ENCODE data around the gene CDC42EP1.
A peak's percentile ranks its signal among the peaks of the same experiment; 100 is the strongest.
"Not testable (repeated sequence)": the region's sequence is repeated elsewhere in the genome, so short reads cannot be mapped to it uniquely, and the experiment has no call there.

Gene CDC42EP1

GRCh38 chr22:37571992-37572373 is 11.7 kb downstream of the CDC42EP1 start:
- no peak overlapping the region for H3K4me3 ChIP-seq (ENCODE audit: low read length)
- H3K27ac ChIP-seq (ENCODE audit: low read length): no peak overlapping the region
- no peaks in the 10 kb centered on the region for H3K27me3 ChIP-seq (ENCODE audit: control insufficient read depth, insufficient read depth, low read length)
- H3K9me3 ChIP-seq (ENCODE audit: control insufficient read depth, low read depth, low read length): no peaks in the 10 kb centered on the region
- peaks cover 11% of the 10 kb centered on the region for H3K4me1 ChIP-seq (ENCODE audit: control insufficient read depth, low read depth, low read length)
- H3K9ac ChIP-seq (ENCODE audit: low read length): no peak overlapping the region
- H3K36me3 ChIP-seq (ENCODE audit: control insufficient read depth, low read depth, low read length): no peaks in the 10 kb centered on the region

DNA sequence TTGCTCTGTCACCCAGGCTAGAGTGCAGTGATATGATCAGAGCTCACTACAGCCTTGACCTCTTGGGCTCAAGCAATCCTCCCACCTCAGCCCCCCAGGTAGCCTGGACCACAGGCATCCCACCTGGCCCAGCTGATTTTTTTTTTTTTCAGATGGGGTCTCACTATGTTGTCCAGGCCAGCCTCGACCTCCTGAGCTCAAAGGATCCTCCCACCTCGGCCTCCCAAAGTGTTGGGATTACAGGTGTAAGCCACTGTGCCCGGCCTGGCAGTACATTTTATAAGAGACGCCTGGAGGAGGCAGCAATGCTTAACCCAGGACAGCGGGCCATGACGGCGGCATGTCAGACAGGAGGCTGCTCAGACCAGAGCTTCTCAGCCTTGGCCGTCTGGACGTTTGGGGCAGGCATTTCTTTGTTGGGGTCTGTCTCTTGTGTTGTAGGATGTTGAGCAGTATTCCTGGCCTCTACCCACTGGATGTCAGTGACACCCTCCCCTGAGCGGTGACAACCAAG is 15.3 kb downstream of the CDC42EP1 start:
- Histone ChIP-seq H3K4me3 (ENCODE audit: low read length) (no peak overlapping the region), H3K4me1 (ENCODE audit: control insufficient read depth, low read depth, low read length) (no peaks in the 10 kb centered on the region), H3K27me3 (ENCODE audit: control insufficient read depth, insufficient read depth, low read length) (no peaks in the 10 kb centered on the region), H3K27ac (ENCODE audit: low read length) (no peak overlapping the region), H3K9me3 (ENCODE audit: control insufficient read depth, low read depth, low read length) (no peaks in the 10 kb centered on the region), H3K36me3 (ENCODE audit: control insufficient read depth, low read depth, low read length) (no peaks in the 10 kb centered on the region), H3K9ac (ENCODE audit: low read length) (no peak overlapping the region)

GRCh38 chr22:37578002-37578401 is 17.7 kb downstream of the CDC42EP1 start:
- Histone ChIP-seq H3K27ac (ENCODE audit: low read length) (no peak overlapping the region), H3K4me3 (ENCODE audit: low read length) (no peak overlapping the region), H3K9me3 (ENCODE audit: control insufficient read depth, low read depth, low read length) (no peaks in the 10 kb centered on the region), H3K27me3 (ENCODE audit: control insufficient read depth, insufficient read depth, low read length) (no peaks in the 10 kb centered on the region), H3K4me1 (ENCODE audit: control insufficient read depth, low read depth, low read length) (no peaks in the 10 kb centered on the region), H3K36me3 (ENCODE audit: control insufficient read depth, low read depth, low read length) (no peaks in the 10 kb centered on the region), H3K9ac (ENCODE audit: low read length) (no peak overlapping the region)

- Histone ChIP-seq H3K27ac (ENCODE audit: low read length) (no peak overlapping the region), H3K9me3 (ENCODE audit: control insufficient read depth, low read depth, low read length) (no peaks in the 10 kb centered on the region), H3K9ac (ENCODE audit: low read length) (no peak overlapping the region), H3K27me3 (ENCODE audit: control insufficient read depth, insufficient read depth, low read length) (no peaks in the 10 kb centered on the region), H3K36me3 (ENCODE audit: control insufficient read depth, low read depth, low read length) (no peaks in the 10 kb centered on the region), H3K4me1 (ENCODE audit: control insufficient read depth, low read depth, low read length) (peaks cover 3% of the 10 kb centered on the region), H3K4me3 (ENCODE audit: low read length) (no peak overlapping the region)
These were observed 21.2 kb downstream of the CDC42EP1 start for GRCh38 chr22:37581504-37581903.

DNA sequence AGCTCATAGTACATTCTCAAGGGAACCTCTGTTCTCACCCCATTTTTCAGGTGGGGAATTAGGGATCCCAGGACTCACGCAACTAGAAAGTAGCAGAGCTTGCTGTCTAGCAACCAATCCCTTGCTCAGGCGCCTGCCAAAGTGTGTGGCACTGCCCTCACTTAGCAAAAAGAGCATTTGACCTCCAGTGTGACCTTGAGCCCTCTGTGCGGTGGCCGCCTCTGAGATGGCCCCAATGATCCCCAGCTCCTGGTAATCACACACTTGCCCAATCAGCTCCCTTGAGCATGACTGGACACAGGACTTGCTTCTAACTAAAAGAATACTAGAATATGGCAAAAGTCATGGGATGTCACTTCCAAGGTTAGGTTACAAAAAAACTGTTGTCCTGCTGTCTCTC is 22.2 kb downstream of the CDC42EP1 start:
- H3K4me3 ChIP-seq (ENCODE audit: low read length): no peak overlapping the region
- no peak overlapping the region for H3K9ac ChIP-seq (ENCODE audit: low read length)
- H3K9me3 ChIP-seq (ENCODE audit: control insufficient read depth, low read depth, low read length): no peaks in the 10 kb centered on the region
- no peak overlapping the region for H3K27ac ChIP-seq (ENCODE audit: low read length)
- peaks cover 3% of the 10 kb centered on the region for H3K4me1 ChIP-seq (ENCODE audit: control insufficient read depth, low read depth, low read length)
- H3K27me3 ChIP-seq (ENCODE audit: control insufficient read depth, insufficient read depth, low read length): no peaks in the 10 kb centered on the region
- no peaks in the 10 kb centered on the region for H3K36me3 ChIP-seq (ENCODE audit: control insufficient read depth, low read depth, low read length)

GRCh38 chr22:37588546-37589215 is 28.4 kb downstream of the CDC42EP1 start:
- Histone ChIP-seq H3K27ac (ENCODE audit: low read length) (no peak overlapping the region), H3K4me1 (ENCODE audit: control insufficient read depth, low read depth, low read length) (peaks cover 3% of the 10 kb centered on the region), H3K9ac (ENCODE audit: low read length) (no peak overlapping the region)

DNA sequence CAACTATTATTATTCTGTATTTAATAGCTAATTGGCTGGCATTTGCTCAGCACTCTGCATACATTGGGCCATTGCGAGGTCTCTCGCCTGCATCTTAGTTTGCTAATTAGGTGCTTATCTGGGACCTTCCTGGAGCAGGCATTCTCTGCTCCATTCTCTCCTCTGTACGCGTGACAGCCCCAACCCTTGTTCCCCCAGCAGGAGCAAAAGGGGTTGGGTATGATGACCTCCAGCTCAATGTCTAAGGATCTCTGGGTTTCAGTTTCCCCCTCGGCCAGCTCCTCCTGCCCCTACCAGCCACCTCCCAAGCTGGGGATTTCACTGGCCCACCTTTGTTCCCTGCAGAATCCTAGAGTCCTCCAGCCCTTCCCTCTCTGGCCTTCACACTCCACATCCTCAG is 29.4 kb downstream of the CDC42EP1 start:
- H3K4me3 ChIP-seq (ENCODE audit: low read length): no peak overlapping the region
- no peaks in the 10 kb centered on the region for H3K36me3 ChIP-seq (ENCODE audit: control insufficient read depth, low read depth, low read length)
- H3K9me3 ChIP-seq (ENCODE audit: control insufficient read depth, low read depth, low read length): no peaks in the 10 kb centered on the region
- H3K27ac ChIP-seq (ENCODE audit: low read length): no peak overlapping the region
- peaks cover 3% of the 10 kb centered on the region for H3K4me1 ChIP-seq (ENCODE audit: control insufficient read depth, low read depth, low read length)
- H3K27me3 ChIP-seq (ENCODE audit: control insufficient read depth, insufficient read depth, low read length): no peaks in the 10 kb centered on the region
- no peak overlapping the region for H3K9ac ChIP-seq (ENCODE audit: low read length)

More at GRCh38 chr22:37588546-37589215, 28.4 kb downstream of the CDC42EP1 start:
- no peaks in the 10 kb centered on the region for H3K9me3 ChIP-seq (ENCODE audit: control insufficient read depth, low read depth, low read length)
- no peaks in the 10 kb centered on the region for H3K36me3 ChIP-seq (ENCODE audit: control insufficient read depth, low read depth, low read length)
- H3K27me3 ChIP-seq (ENCODE audit: control insufficient read depth, insufficient read depth, low read length): no peaks in the 10 kb centered on the region
- H3K4me3 ChIP-seq (ENCODE audit: low read length): no peak overlapping the region

DNA sequence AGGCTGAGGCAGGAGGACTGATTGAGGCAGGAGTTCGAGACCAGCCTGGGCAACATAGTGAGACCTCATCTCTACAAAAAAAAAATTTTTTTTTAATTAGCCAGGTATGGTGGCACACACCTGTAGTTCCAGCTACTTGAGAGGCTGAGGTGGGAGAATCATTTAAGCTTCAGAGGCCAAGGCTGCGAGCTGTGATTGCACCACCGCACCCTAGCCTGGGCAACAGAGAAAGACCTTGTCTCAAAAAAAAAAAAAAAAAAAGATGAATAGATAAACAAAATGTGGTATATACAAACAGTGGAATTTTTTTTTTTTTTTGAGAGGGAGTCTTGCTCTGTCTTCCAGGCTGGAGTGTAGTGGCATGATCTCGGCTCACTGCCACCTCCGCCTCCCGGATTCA is 30.8 kb downstream of the CDC42EP1 start:
- not testable (repeated sequence) for H3K4me3 ChIP-seq (ENCODE audit: low read length); H3K9me3 ChIP-seq (ENCODE audit: control insufficient read depth, low read depth, low read length); H3K36me3 ChIP-seq (ENCODE audit: control insufficient read depth, low read depth, low read length); H3K27ac ChIP-seq (ENCODE audit: low read length); H3K9ac ChIP-seq (ENCODE audit: low read length); H3K4me1 ChIP-seq (ENCODE audit: control insufficient read depth, low read depth, low read length); H3K27me3 ChIP-seq (ENCODE audit: control insufficient read depth, insufficient read depth, low read length)

GRCh38 chr22:37591823-37592404 is 31.6 kb downstream of the CDC42EP1 start:
- Histone ChIP-seq H3K9ac (ENCODE audit: low read length) (no peak overlapping the region), H3K9me3 (ENCODE audit: control insufficient read depth, low read depth, low read length) (no peaks in the 10 kb centered on the region), H3K27ac (ENCODE audit: low read length) (no peak overlapping the region), H3K4me1 (ENCODE audit: control insufficient read depth, low read depth, low read length) (no peaks in the 10 kb centered on the region), H3K27me3 (ENCODE audit: control insufficient read depth, insufficient read depth, low read length) (no peaks in the 10 kb centered on the region), H3K36me3 (ENCODE audit: control insufficient read depth, low read depth, low read length) (no peaks in the 10 kb centered on the region), H3K4me3 (ENCODE audit: low read length) (peak overlapping the region; percentile 26)

DNA sequence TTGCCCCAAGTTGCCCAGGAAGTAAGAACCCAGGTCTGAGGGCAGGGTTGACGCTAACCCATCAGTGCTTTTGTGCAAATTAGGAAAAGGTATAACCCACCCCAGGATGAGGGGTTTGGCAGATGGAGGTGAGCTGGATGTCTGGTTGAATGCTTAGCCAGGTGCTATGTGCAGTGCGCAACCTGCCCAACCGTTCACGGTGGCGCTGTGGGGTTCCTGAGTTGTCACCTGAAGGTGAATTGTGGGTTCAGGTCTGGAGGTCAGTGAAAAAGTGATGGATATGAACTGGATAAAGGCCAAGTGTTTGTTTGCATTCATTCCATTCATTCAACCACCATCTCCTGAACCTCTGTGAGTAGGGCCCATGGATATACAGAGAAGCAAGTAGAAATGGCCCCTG is 34.0 kb downstream of the CDC42EP1 start:
- H3K4me3 ChIP-seq (ENCODE audit: low read length): no peak overlapping the region
- H3K36me3 ChIP-seq (ENCODE audit: control insufficient read depth, low read depth, low read length): no peaks in the 10 kb centered on the region
- H3K27ac ChIP-seq (ENCODE audit: low read length): no peak overlapping the region
- no peak overlapping the region for H3K9ac ChIP-seq (ENCODE audit: low read length)
- H3K27me3 ChIP-seq (ENCODE audit: control insufficient read depth, insufficient read depth, low read length): no peaks in the 10 kb centered on the region
- H3K9me3 ChIP-seq (ENCODE audit: control insufficient read depth, low read depth, low read length): no peaks in the 10 kb centered on the region
- H3K4me1 ChIP-seq (ENCODE audit: control insufficient read depth, low read depth, low read length): no peaks in the 10 kb centered on the region

GRCh38 chr22:37599153-37599552 is 38.9 kb downstream of the CDC42EP1 start:
- H3K27ac ChIP-seq (ENCODE audit: low read length): no peak overlapping the region
- no peak overlapping the region for H3K9ac ChIP-seq (ENCODE audit: low read length)
- no peaks in the 10 kb centered on the region for H3K9me3 ChIP-seq (ENCODE audit: control insufficient read depth, low read depth, low read length)
- peaks cover 7% of the 10 kb centered on the region for H3K4me1 ChIP-seq (ENCODE audit: control insufficient read depth, low read depth, low read length)
- H3K4me3 ChIP-seq (ENCODE audit: low read length): no peak overlapping the region
- no peaks in the 10 kb centered on the region for H3K27me3 ChIP-seq (ENCODE audit: control insufficient read depth, insufficient read depth, low read length)
- no peaks in the 10 kb centered on the region for H3K36me3 ChIP-seq (ENCODE audit: control insufficient read depth, low read depth, low read length)

- H3K9ac ChIP-seq (ENCODE audit: low read length): no peak overlapping the region
- no peaks in the 10 kb centered on the region for H3K27me3 ChIP-seq (ENCODE audit: control insufficient read depth, insufficient read depth, low read length)
- H3K27ac ChIP-seq (ENCODE audit: low read length): no peak overlapping the region
- H3K4me3 ChIP-seq (ENCODE audit: low read length): peak overlapping the region; percentile 19
- peaks cover 7% of the 10 kb centered on the region for H3K4me1 ChIP-seq (ENCODE audit: control insufficient read depth, low read depth, low read length)
- H3K9me3 ChIP-seq (ENCODE audit: control insufficient read depth, low read depth, low read length): no peaks in the 10 kb centered on the region
- H3K36me3 ChIP-seq (ENCODE audit: control insufficient read depth, low read depth, low read length): no peaks in the 10 kb centered on the region
These were observed 40.9 kb downstream of the CDC42EP1 start for GRCh38 chr22:37601203-37601539.
